GM19240 (cell line): ENCODE results near the gene ATG4D.

Experiments used
- DNase-seq: peaks from one replicate; pipeline ENCODE4 v3.0.0; 2011; ENCODE audit warnings: low spot score; ENCODE audit not compliant: insufficient read length

ATG4D gene

DNA sequence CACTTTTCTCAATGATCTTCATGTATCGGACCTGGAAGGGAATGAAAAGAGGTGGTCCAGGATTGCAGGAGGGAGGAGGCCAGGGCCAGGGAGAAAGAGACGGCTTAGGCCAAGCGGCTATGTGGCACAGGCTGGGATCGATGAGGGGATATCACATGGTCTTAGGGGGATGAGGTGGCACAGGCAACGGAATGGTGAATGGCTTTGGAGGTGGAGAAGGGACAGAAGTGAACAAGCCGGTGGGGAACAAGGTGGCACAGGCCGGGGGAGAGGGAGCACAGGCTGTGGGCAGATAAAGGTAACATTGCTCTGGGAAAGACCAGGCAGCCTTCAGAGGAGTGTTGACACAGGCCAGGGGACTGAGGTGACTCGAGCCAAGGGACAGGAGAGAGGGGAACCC, 30.8 kb downstream of the ATG4D start:
- no peak for DNase-seq

DNA sequence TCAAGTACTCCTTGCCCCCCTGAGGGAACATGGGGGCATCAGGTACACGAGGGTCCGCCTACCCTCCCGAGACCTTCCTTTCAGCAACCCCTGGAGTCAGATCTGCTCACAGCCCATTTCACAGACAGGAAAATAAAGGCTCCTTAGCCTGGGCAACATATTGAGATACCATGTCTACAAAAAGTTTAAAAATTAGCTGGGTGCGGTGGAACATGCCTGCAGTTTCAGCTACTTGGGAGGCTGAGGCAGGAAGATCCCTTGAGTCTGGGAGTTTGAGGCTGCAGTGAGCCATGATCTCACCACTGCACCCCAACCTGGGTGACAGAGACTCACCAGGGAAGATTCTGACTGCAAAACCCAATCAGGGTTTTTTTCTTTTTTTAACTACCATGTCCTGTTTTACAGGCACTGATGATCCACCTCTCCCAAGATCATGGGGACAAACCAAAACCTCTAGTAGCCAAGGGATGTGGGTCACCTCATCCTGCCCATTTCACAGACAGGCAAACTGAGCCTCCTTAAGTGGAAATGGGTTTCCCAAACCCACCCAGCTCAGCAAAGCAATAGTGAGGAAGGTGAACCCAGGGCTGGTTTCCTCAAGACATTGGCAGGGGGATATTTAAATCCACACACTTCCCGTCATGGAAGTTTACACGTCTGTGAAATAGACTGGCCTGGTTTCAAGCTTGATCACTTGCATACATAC, 31.5 kb downstream of the ATG4D start:
- DNase-seq = no peak

DNA sequence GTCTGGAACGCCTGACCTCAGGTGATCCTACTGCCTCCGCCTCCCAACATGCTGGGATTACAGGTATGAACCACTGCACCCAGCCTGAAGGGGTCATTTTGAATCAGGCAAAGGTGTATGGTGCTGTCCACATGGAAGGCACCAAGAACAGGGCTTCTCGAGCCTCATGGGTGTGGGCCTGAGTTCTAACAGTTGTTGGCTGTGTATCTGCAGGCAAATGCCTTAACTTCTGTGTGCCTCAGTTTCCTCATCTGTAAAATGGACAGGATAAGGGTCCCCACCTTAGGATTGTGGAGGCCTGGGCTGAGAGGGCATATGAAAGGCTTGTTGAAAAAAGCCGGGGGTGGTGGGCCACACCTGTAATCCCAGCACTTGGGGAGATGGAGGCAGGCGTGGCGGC, 34.2 kb downstream of the ATG4D start:
- DNase-seq = no peak

DNA sequence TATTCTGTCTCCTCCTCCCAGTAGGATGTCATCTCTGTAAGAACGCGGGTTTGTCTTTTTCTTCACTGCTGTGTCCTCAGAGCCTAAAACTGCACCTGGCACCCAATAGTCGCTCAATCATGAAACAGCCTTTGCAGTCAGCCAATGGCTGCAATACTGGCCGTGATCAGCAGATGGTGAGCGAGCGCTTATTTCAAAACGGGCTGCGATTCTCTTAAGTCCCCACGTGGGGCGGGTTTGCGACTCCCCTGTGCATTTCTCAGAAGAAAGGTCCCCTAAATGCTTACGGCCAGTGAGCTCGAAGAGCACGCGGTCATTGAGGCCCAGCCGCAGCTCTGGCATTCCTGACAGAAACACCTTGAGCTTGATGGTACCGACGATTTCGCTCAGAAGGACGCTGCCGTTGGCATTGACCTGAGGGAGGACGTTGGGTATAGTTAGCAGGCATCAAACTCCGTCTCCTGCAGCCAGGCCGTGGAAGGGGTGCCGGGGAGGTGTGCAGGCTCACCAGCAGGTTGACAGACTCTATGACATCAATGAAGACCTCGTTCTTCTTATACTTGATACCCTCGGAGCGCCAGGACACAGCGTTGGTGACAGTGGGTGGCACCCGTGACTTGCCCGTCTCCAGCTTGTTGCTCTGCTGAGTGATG, 37.4 kb downstream of the ATG4D start:
- peak; percentile 70 for DNase-seq

DNA sequence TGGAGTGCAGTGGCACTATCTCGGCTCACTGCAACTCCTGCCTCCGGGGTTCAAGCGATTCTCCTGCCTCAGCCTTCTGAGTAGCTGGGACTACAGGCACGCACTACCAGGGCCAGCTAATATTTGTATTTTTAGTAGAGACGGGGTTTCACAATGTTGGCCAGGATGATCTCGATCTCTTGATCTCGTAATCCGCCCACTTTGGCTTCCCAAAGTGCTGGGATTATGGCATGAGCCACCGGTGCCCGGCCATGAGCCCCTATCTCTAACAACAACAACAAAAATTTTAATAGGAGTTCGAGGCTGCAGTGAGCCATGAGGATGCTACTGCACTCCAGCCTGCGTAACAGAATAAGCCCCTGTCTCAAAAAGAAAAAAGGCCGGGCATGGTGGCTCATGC, 38.4 kb downstream of the ATG4D start:
- DNase-seq = no peak

DNA sequence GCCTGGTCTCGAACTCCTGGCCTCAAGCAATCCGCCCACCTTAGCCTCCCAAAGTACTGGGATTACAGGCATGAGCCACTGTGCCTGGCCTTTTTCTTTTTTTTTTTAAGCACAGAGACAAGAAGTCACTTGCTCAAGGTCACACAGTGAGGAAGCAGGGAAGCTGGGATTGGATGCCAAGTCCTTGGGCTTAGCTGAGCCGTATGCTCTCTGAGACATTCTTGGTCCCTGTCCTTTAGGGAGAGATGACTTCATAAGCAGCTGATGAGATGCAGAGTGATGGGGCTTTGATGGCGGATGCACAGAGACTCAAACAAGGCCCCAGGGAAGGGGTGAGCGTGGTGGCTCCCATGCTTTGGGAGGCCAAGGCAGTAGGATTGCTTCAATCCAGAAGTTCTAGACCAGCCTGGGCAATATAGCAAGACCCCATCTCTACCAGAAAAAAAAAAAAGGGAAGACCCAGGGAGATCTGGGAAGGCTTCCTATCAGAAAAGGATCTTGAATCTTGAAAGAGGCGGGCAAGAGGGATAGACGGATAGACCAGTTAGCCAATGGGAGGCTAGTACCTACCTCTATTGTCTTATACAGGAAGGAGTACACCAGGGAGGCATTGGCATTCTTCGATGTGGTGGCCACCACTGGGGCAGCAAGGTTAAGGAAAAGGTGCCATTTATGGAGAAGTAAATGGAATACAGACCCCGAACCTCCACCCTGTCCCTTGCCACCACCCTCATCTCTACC, 39.5 kb downstream of the ATG4D start:
- no peak for DNase-seq

DNA sequence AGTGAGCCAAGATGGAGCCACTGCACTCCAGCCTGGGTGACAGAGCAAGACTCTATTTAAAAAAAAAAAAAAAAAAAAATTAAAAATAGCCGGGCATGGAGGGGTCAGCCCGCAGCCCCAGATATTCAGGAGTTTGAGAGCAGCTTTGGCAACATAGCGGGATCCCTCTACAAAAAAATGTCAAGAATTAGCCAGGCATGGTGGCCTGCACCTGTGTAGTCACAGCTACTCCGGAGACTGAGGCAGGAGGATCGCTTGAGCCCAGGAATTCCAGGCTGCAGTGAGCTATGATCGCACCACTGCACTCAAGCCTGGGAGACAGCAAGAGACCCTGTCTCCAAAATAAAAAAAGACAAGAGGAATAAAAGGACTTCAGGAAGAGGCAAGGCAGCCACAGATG, 42.7 kb downstream of the ATG4D start:
- DNase-seq = no peak

DNA sequence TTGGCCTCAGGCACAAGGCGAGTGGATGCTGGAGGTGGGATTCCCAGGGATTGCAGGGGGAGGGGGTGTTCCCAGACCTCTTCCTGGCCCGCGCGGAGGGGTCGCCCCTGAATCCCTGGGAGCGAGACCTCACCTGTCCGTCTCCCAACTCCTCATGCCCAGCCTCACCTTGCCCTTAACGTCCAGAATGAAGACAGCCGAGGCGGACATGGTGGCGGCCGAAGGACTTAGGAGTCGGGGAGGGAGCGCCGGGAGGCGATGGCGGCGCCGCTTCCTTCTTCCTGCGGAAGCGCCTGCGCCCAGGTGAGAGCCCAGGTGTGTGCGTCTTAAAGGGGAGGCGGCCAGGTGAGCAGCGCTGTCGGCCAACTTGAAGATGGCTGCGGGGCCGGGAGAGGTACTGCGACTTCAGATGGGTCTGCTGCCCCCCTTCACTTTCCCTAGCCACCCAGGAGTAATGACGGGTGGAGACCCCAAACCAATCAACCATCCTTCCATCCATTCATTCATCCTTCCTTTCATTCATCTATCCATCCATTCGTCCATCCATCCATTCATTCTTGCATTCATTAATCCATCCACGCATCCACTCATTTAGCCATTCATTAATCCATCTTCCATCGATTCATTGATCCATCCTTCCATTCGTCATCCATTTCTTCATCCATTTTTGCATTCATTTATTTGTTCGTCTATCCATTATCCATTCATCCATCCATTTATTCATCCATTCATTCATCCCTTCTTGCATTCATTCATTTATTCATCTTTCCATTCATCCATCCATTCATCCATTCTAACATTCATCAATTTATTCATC, 43.5 kb downstream of the ATG4D start, which contains the start of gene AP1M2:
TSS of gene AP1M2 (minus strand) at position 291 of the 817 bp plus-strand sequence. CDS start at position 210, 81 bp downstream.
- DNase-seq = no peak

DNA sequence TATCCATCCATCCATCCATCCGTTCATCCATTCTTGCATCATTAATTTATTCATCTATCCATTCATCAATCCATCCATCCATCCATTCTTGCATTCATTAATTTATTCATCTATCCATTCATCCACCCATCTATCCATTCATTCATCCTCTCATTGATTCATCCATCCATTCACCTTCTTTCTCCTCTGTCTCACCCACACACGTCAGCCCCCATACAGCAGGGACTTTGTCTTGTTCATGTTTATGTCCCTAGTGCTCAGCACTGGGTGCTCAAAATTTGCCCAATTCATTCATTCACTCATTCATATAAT, 44.1 kb downstream of the ATG4D start:
- no peak for DNase-seq

DNA sequence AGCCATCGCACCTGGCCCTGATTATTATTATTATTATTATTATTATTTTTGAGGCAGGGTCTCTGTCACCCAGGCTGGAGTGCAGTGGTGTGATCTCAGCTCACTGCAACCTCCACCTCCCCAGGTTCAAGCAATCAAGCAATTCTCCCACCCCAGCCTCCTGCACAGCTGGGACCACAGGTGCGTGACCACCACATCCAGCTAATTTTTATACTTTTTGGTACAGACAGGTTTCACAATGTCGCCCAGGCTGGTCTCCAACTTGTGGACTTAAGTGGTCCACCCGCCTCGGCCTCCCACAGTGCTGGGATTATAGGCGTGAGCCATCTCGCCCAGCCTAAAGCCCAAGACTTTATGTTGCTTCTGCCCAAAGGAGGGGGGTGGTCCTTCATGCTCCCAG, 49.4 kb downstream of the ATG4D start:
- no peak for DNase-seq

DNA sequence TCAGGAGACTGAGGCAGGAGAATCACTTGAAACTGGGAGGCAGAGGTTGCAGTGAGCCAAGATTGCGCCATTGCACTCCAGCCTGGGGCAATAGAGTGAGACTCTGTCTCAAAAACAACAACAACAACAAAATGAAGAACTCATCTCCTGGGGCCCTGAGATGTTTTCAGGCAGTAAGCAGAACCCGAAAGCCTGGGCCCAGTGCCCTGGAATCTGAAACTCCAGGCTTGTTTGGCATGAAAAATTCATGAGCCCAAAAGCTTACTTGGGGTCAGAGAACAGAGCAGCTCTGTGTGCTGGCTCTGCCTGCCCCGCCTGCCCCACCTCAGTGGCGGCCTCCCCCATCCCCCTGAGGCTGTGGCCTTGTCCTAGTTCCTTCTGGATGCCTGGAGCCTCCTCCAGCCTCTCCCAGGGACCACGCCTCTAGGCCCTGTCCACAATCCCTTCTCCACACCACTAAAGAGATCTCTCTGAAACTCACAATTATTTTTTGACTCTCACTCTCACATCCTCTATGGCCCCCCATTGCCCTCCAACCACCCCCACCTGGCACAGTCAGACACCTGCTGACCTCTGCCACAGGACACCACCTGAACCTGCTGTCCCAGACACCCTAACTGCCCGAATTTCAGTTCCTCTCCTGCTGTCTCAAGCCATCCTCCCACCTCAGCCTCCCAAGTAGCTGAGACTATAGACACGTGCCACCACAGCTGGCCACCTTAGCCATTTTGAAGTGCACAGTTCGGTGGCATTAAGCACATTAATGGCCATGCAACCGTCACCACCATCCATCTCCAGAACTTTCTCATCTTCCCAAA, 50.3 kb downstream of the ATG4D start:
- peak; percentile 47 for DNase-seq

DNA sequence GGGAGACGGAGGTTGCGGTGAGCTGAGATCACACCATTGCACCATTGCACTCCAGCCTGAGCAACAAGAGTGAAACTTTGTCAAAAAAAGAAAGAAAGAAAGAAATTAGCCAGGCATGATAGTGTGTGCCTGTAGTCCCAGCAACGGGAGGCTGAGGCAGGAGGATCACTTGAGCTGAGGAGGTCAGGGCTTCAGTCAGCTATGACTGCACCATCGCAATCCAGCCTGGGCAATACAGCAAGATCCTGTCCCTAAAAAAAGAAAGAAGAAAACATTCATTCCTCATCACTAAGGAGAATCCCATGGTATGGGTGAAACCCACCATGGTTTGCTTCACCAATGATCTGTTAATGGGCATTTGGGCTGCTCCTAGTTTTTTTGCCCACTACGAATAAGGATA, 56.4 kb downstream of the ATG4D start:
- no peak for DNase-seq

DNA sequence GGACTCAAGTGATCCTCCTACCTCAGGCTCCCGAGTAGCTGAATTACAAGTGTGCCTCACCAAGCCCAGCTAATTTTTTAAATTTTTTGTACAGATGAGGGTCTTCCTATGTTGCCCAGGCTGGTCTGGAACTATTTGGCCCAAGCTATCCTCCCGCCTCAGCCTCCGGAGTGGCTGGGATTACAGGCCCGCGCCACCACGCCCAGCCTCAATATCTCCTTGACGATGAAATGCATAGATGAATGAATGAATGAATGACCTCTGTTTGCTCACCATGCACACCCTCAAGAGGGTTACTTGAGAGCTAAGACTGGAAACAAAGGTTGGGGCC, 58.3 kb downstream of the ATG4D start:
- DNase-seq = no peak

DNA sequence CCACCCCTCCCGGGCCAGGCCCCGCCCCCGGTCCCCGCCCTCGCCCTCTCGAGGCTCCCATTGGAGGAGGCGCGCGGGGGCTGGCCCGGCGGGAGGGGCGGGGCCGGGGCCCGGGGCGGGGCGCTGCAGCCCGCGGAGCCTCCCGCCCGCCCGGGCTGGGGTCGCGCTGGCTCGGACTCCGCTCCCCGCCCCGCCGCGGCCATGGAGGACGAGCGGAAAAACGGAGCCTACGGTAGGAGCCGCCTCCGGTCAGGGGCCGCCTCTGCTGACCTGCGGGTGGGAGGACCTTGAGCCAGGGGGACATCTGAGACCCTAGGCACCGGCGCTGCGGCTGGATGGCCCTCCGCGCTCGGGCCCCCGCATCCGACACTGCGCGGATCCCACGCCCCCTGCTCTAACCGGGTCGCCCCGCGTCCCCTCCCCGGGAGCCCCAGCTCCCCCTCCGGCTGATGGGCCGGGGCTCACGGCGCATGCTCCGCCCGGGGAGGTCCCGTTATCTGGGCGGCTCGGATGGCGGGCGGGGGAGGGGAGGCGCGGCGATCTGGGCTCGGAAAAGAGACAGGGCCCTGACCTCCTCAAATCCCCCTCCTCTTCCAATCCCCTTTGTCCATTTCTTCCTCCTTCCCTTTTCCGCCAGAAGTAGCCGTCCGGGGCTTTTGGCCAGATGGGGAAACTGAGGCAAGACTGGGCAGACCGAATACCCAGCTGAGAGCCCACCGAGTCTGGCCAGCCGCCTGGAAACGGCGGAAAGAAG, 58.8 kb downstream of the ATG4D start:
- peak; percentile 80 for DNase-seq
